RPMI7951 (cell line): Measurements from ENCODE around the gene AMHR2. TPM values are rescaled to one million over a fixed set of nuclear protein-coding genes. Genes with fewer than 3 reads are reported as not detected.
"Not testable (repeated sequence)": the region's sequence is repeated elsewhere in the genome, so short reads cannot be mapped to it uniquely, and the experiment has no call there.

Experiments
- DNase-seq: peaks from one replicate; pipeline ENCODE4 v3.0.0-alpha.2; 2012; ENCODE audit warnings: low read depth
- total RNA-seq: library from RNA; depleted of rRNA; stranded (reverse); fragments of >200 nt; shearing (Covaris generic); gene quantifications from 2 replicates; pipeline ENCODE4 v1.2.3, GENCODE V29; 2014

The AMHR2 gene
- total RNA-seq, 1 experiment from 2014 or later: not detected

- no peak for DNase-seq
Observed at GRCh38 chr12:53414756-53415417, 8.8 kb upstream of the AMHR2 start.

- DNase-seq: not testable (repeated sequence)
Observed at GRCh38 chr12:53415752-53416389, 7.8 kb upstream of the AMHR2 start.

GRCh38 chr12:53417291-53417816 lies 6.3 kb upstream of the AMHR2 start:
- DNase-seq: not testable (repeated sequence)

- DNase-seq: no peak
Observed at GRCh38 chr12:53418221-53418620, 5.4 kb upstream of the AMHR2 start.

DNA sequence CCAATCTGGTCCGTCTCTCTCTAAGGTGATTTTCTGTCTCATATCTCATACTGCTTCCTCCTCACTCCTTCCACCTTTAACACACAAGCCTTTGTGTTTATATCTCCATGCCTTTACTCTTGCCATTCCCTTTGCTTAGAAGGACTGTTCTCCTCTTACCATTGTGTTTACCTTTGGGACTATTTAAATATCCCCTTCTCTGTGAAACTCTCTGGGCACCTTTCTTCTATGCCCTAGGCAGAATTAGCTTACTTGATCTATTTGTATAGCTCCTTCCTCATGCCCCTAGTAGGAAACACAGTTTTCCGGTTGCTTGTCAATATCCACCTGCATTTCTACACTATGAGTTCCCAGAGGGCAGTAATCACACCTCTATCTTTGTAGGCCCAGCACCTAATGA lies 3.9 kb upstream of the AMHR2 start:
- no peak for DNase-seq

- DNase-seq: not testable (repeated sequence)
Observed at GRCh38 chr12:53422247-53422646, 1.4 kb upstream of the AMHR2 start.

DNA sequence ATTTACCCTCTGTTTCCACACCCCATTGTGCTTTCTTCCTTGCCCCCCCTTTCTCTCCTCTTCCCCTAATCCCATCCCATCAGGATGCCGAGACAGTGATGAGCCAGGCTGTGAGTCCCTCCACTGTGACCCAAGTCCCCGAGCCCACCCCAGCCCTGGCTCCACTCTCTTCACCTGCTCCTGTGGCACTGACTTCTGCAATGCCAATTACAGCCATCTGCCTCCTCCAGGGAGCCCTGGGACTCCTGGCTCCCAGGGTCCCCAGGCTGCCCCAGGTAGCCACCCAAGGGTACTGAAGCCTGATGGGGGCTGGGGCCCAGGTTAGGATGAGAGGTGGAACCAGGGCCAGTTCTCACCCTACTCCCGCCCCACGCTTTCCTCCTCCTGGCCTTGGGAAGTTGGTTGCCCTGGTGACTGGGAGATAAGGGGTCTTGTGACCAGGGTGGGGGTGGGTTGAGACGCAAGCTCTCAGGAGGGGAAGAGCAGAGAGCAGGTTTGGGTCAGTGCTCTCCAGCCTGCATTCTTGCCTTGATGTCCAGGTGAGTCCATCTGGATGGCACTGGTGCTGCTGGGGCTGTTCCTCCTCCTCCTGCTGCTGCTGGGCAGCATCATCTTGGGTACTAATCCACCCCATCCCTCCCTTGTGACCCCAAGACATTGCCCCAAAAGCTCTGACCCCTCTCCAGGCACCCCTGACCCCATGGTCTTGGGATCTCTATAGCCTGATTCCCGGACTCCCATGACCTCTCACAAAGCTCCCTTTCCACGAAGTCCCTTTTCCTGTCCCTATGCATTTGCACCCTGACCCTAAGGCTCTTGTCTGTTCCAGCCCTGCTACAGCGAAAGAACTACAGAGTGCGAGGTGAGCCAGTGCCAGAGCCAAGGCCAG lies 1.2 kb downstream of the AMHR2 start:
- no peak for DNase-seq

- no peak for DNase-seq
Observed at GRCh38 chr12:53425515-53426150, 2.0 kb downstream of the AMHR2 start.

- DNase-seq: peak; percentile 83
Observed at GRCh38 chr12:53427905-53428594, 4.4 kb downstream of the AMHR2 start.

DNA sequence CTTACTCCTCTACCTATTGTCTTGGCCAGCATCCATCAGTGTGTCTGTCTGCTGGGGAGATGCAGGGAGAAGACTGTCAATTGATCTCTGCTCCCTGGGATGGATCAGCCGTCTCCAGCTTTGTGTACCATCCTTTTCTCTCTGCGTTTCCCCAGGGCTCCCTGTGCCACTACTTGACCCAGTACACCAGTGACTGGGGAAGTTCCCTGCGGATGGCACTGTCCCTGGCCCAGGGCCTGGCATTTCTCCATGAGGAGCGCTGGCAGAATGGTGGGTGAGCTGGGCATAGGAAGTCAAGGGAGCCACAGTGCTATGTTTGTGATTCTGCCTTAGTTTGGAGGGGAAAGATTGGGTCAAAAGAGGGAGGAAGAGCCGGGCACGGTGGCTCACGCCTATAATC lies 5.1 kb downstream of the AMHR2 start:
- no peak for DNase-seq

DNA sequence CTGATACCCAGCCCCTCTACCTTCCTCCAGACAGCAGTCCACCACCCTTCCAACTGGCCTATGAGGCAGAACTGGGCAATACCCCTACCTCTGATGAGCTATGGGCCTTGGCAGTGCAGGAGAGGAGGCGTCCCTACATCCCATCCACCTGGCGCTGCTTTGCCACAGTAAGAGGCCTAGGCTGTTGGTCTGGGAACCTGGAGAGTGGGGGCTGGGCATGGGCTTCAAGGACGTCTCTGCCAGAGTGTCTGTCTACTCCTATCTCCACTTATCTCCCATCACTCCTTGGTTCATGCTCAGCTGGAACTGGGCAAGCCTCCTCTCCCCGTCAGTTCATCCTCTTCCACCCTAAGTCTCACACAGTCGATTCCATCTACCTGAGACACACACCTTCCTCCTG lies 6.5 kb downstream of the AMHR2 start:
- no peak for DNase-seq

GRCh38 chr12:53431187-53431586 lies 7.5 kb downstream of the AMHR2 start:
- no peak for DNase-seq

DNA sequence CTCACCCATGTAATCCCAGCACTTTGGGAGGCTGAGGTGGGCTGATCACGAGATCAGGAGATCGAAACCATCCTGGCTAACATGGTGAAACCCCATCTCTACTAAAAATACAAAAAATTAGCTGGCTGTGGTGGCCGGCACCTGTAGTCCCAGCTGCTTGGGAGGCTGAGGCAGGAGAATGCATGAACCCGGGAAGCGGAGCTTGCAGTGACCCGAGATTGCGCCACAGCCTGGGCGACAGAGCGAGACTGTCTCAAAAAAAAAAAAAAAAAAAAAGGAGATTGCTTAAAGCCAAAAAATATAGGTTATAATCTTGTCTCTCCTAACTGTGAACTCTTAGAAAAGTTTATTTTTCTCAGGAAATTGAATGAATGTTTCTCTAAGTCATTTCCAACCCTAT lies 11.7 kb downstream of the AMHR2 start:
- not testable (repeated sequence) for DNase-seq

- not testable (repeated sequence) for DNase-seq
Observed at GRCh38 chr12:53439582-53439981, 15.9 kb downstream of the AMHR2 start.

DNA sequence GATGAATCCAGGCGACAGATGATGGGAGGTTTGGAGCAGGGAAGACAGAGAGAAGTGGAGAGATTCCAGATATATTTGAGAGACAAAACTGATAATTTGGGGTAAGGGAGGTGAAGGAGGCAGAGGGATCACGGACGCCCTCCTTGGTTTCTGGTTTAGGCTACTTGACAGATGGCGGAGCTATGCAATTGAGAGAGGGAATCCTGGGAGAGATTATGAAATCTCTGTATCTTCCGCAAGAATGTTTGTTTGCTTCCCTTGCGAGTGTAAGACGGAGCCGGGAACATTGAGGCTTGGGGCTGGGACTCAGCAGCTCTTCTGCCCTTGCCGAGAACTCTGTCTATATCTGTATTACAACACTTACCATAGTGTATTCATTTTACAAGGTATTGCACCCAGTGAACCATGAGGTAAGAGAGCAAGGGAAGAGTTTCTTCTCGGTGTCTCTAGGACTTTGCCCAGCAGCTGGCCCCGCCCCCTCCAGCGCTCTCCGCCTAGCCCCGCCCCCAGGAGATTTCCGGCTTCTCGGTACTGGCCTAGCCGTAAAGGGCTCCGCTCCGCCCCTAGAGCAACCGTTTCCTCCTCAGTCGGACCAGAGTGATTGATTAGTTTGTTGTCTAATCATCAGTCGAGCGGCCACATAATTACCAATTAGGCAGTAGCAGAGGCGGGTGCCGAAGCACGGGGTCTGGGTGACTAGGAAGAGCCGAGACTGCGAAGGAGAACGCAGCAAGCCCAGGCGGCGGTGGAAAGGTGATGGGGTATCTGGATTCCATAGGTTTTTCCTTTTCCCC lies 17.6 kb downstream of the AMHR2 start, which contains the start of gene PRR13:
TSS of gene PRR13 (plus strand) at position 695 of the 794 bp plus-strand sequence. CDS start 981 bp downstream, outside the sequence.
- DNase-seq: peak; percentile 99

DNA sequence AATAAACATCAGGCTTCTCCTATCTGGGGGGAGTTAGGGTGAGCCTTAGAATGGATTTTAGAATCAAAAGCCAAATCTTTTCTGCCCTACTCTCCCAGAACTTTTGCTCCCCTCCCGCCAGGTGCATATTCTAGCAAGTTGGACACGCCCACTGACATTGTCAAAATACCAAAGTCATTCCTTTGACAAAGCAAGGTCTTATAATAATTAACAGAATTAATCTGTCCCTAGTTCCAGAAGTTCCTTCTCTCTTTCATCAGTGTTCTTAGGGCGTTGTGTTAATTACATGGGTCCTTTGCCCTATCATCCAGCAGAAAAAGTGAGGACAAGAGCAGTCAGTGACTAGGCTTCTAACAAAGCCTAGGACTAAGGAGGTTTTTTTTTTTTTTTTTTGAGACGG lies 20.3 kb downstream of the AMHR2 start:
- no peak for DNase-seq

DNA sequence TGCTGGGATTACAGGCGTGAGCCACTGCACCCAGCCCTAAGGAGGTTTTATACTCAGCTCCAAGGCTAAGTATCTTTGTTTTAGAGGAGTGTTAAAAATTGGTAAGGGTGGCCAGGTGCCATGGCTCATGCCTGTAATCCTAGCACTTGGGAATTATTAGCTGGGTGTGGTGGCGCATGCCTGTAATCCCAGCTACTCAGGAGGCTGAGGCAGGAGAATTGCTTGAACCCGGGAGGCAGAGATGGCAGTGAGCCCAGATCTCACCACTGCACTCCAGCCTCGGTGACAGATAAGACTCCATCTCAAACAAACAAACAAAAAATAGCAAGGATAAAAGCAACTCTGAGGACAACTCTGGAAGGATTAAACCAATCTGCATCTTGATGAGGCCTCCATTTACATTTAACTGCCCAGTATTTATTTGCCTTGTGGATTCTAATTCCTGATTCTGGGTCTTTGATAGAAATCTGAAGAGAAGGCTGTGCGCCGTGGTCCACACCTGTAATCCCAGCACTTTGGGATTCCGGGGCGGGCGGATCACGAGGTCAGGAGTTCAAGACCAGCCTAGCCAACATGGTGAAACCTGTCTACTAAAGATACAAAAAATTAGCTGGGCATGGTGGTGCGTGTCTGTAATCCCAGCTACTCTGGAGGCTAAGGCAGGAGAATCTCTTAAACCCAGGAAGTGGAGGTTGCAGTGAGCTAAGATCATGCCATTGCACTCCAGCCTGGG lies 21.1 kb downstream of the AMHR2 start:
- DNase-seq: not testable (repeated sequence)

DNA sequence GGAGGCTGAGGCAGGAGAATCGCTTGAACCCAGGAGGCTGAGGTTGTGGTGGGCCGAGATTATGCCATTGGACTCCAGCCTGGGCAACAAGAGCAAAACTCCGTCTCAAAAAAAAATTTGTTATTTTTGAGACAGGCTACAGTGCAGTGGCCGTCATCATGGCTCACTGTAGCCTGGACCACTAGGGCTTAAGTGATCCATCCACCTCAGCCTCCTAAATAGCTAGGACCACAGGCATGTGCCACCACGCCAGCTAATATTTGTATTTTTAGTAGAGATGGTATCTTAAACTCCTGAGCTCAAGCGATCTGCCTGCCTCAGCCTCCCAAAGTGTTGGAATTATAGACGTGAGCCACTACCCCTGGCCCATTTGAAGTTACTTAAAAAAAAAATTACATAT lies 27.3 kb downstream of the AMHR2 start:
- no peak for DNase-seq

DNA sequence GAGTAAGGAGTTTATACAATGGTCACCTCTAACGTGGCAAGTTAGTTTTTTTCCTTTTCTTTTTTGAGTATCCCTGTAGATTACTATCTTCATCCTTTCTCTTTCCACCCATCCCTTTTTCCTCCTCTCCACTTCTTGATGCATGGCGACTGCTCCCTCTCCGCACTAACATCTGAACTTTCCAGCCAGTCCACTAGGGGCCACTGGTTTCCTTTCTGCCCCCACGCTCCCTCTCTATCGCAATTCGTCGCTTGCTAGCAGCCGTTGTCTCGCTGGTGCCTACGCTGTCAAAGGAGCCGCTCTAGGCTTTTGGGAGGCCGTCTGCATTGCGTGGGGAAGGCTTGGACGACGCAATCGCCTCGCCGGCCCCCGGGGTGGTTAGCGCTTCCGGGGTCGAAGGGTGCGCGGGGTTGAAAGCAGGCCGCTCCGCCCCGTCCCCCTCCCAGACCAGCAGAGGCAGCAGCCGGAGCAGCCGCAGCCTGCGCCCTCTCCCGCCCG lies 28.1 kb downstream of the AMHR2 start, which contains the start of gene PCBP2:
TSS of gene PCBP2 (plus strand) at position 442 of the 498 bp plus-strand sequence. CDS start 2,699 bp downstream, outside the sequence.
- DNase-seq: peak; percentile 99
